ENCODE data around the gene CDH13. TPM values are rescaled to one million over a fixed set of nuclear protein-coding genes. Genes with fewer than 3 reads are reported as not detected.
A peak's percentile ranks its signal among the peaks of the same experiment; 100 is the strongest.

The CDH13 gene
- polyA plus RNA-seq, 2 of the 4 experiments (the other 2 are of a cell fraction), result not detected

DNA sequence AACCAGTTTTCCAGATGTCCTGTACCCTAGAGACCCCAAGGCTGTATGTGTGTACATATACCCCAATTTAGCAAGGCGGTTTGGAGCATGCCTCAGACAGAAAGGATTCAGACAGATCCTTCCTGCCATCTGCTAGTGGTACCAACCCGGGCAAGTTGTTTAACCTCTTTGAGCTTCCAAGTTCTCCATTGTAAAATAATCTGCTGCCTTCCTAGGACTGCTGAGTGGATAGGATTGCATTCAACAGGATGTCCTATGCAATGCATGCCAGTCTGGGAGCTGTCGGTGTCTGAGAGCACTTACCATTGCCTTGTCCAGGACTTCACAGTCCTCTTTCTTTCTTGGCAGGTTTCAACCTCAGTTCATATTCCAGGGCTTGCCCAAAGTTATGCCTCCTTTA lies 1.9 kb downstream of the CDH13 start:
- ATAC-seq, result no peak
- H3K4me2 ChIP-seq, result no peak overlapping the region
- H3K9me3 ChIP-seq, result no peaks in the 10 kb centered on the region
- 56% methylated on average over 3 of the region's 3 CpGs for WGBS (ENCODE audit: missing lambda C conversion rate)
- H3K4me1 ChIP-seq, result 0 out of 3 replicates have a peak, but pooled peaks cover 9% of the 10 kb centered on the region
- FAIRE-seq, result no peak
- CTCF ChIA-PET, result no interaction called here
- POLR2A ChIA-PET, result no interaction called here
- TF ChIP-seq FOSL2 (IDR thresholded peaks at IDR 0.05), result no peak
- TF ChIP-seq FOSL2 (CRISPR knock-in tag; IDR thresholded peaks at IDR 0.05), result no peak
- TF ChIP-seq, protein P1, sequence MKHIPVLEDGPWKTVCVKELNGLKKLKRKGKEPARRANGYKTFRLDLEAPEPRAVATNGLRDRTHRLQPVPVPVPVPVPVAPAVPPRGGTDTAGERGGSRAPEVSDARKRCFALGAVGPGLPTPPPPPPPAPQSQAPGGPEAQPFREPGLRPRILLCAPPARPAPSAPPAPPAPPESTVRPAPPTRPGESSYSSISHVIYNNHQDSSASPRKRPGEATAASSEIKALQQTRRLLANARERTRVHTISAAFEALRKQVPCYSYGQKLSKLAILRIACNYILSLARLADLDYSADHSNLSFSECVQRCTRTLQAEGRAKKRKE (CRISPR knock-in tag; IDR thresholded peaks at IDR 0.05; ENCODE audit: low read depth), result no peak
- TF ChIP-seq EHMT2 (IDR thresholded peaks at IDR 0.05; ENCODE audit: low read depth), result no peak
- TF ChIP-seq NR3C1 (IDR thresholded peaks at IDR 0.05), result no peak
- TF ChIP-seq, protein P2, sequence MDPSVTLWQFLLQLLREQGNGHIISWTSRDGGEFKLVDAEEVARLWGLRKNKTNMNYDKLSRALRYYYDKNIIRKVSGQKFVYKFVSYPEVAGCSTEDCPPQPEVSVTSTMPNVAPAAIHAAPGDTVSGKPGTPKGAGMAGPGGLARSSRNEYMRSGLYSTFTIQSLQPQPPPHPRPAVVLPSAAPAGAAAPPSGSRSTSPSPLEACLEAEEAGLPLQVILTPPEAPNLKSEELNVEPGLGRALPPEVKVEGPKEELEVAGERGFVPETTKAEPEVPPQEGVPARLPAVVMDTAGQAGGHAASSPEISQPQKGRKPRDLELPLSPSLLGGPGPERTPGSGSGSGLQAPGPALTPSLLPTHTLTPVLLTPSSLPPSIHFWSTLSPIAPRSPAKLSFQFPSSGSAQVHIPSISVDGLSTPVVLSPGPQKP (IDR thresholded peaks at IDR 0.05; ENCODE audit: low read depth, low read length), result no peak
- TF ChIP-seq, protein P3, sequence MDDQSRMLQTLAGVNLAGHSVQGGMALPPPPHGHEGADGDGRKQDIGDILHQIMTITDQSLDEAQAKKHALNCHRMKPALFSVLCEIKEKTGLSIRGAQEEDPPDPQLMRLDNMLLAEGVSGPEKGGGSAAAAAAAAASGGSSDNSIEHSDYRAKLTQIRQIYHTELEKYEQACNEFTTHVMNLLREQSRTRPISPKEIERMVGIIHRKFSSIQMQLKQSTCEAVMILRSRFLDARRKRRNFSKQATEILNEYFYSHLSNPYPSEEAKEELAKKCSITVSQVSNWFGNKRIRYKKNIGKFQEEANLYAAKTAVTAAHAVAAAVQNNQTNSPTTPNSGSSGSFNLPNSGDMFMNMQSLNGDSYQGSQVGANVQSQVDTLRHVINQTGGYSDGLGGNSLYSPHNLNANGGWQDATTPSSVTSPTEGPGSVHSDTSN (IDR thresholded peaks at IDR 0.05), result no peak
- no peak for TF ChIP-seq NPAS2 (CRISPR knock-in tag; IDR thresholded peaks at IDR 0.05; ENCODE audit: borderline replicate concordance)
- no peak for TF ChIP-seq TP53 (CRISPR knock-in tag; IDR thresholded peaks at IDR 0.05)
- TF ChIP-seq CBX8 (IDR thresholded peaks at IDR 0.05), result no peak
- TF ChIP-seq, protein P4, sequence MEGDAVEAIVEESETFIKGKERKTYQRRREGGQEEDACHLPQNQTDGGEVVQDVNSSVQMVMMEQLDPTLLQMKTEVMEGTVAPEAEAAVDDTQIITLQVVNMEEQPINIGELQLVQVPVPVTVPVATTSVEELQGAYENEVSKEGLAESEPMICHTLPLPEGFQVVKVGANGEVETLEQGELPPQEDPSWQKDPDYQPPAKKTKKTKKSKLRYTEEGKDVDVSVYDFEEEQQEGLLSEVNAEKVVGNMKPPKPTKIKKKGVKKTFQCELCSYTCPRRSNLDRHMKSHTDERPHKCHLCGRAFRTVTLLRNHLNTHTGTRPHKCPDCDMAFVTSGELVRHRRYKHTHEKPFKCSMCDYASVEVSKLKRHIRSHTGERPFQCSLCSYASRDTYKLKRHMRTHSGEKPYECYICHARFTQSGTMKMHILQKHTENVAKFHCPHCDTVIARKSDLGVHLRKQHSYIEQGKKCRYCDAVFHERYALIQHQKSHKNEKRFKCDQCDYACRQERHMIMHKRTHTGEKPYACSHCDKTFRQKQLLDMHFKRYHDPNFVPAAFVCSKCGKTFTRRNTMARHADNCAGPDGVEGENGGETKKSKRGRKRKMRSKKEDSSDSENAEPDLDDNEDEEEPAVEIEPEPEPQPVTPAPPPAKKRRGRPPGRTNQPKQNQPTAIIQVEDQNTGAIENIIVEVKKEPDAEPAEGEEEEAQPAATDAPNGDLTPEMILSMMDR (IDR thresholded peaks at IDR 0.05), result no peak
- TF ChIP-seq ZNF302 (CRISPR knock-in tag; IDR thresholded peaks at IDR 0.05), result no peak
- no peak for TF ChIP-seq CHD2 (IDR thresholded peaks at IDR 0.05; ENCODE audit: low read length, partially characterized antibody)
- no peak for TF ChIP-seq JUN (IDR thresholded peaks at IDR 0.05)
- no peak for TF ChIP-seq FOXS1 (CRISPR knock-in tag; IDR thresholded peaks at IDR 0.05)
- TF ChIP-seq ZSCAN20 (CRISPR knock-in tag; IDR thresholded peaks at IDR 0.05), result no peak
- no peak for TF ChIP-seq FOSB (CRISPR knock-in tag; IDR thresholded peaks at IDR 0.05)
- no peak for TF ChIP-seq GATA3 (IDR thresholded peaks at IDR 0.05; ENCODE audit: borderline replicate concordance)
- TF ChIP-seq, protein P5, sequence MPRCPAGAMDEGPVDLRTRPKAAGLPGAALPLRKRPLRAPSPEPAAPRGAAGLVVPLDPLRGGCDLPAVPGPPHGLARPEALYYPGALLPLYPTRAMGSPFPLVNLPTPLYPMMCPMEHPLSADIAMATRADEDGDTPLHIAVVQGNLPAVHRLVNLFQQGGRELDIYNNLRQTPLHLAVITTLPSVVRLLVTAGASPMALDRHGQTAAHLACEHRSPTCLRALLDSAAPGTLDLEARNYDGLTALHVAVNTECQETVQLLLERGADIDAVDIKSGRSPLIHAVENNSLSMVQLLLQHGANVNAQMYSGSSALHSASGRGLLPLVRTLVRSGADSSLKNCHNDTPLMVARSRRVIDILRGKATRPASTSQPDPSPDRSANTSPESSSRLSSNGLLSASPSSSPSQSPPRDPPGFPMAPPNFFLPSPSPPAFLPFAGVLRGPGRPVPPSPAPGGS (IDR thresholded peaks at IDR 0.05), result no peak
- no peak for TF ChIP-seq RARB (CRISPR knock-in tag; IDR thresholded peaks at IDR 0.05)
- no peak for TF ChIP-seq SREBF2 (IDR thresholded peaks at IDR 0.05)
- H3K27ac ChIP-seq, result no peak overlapping the region
- no peak overlapping the region for H3K4me3 ChIP-seq
- no peak for DNase-seq (ENCODE audit: low read depth in 1 of 2, low spot score in 1 of 2)

DNA sequence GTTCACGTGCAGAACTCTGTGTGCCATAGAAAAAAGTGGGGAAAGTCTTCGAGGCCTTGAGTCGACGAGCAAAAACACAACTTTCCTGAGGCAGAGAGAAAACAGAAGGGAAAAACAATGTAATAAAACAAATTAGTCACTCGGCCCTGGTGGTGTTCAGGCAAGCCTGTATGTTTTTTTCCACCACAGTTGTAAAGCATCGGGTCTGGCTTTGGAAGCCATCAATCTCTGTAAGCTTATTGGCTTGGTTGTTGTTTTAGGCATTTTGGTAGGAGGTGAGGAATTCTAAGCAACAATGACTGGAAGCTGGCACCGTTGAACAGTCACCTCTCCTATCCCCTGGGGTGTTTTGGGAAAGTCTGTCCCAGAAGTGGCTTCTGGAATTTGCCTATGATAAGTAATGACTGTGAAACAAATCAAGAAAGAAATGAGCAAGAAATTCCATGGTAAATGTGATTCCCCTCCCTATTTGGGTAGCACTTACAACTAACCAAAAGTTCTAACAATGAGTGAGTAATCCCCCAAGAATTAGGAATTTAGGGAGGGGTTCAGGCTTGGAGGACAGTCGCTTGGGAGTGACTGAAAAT lies 2.8 kb downstream of the CDH13 start:
- no peak overlapping the region for H3K27ac ChIP-seq
- CTCF ChIA-PET, result interaction anchor here (1.4 to 2.1 kb wide), 4 partner anchors 11 to 35 kb away, joined by 4 to 5 read pairs (median 4); no protein-coding TSS in a partner anchor
- TF ChIP-seq EP300 (IDR thresholded peaks at IDR 0.05), result no peak
- TF ChIP-seq RCOR1 (IDR thresholded peaks at IDR 0.05; ENCODE audit: low read depth, low read length), result no peak
- no peak for TF ChIP-seq MAZ (IDR thresholded peaks at IDR 0.05; ENCODE audit: borderline replicate concordance, low read depth, low read length)
- TF ChIP-seq CBX2 (IDR thresholded peaks at IDR 0.05; ENCODE audit: borderline replicate concordance, low read depth), result no peak
- no peak for TF ChIP-seq EHMT2 (IDR thresholded peaks at IDR 0.05; ENCODE audit: low read depth)
- TF ChIP-seq, protein P4 (IDR thresholded peaks at IDR 0.05), result no peak
- H3K4me2 ChIP-seq, result peak overlapping the region; percentile 43
- 20% methylated on average over 8 of the region's 8 CpGs for WGBS (ENCODE audit: missing lambda C conversion rate)
- FAIRE-seq, result no peak
- 0 out of 3 replicates have a peak, but pooled peaks cover 9% of the 10 kb centered on the region for H3K4me1 ChIP-seq
- POLR2A ChIA-PET, result no interaction called here
- no peak for ATAC-seq
- H3K9me3 ChIP-seq, result no peaks in the 10 kb centered on the region
- no peak for DNase-seq (ENCODE audit: low read depth in 1 of 2, low spot score in 1 of 2)
- no peak overlapping the region for H3K4me3 ChIP-seq
